NCI-H2081 treated with DMSO at 0.1 percent for 48 hours (cell line): ENCODE measurements around the gene ANXA3.
"Not testable (repeated sequence)": the region's sequence is repeated elsewhere in the genome, so short reads cannot be mapped to it uniquely, and the experiment has no call there.

Experiments
- DNase-seq: peaks from one replicate; lab custom pipeline; 2025; lab: John Stamatoyannopoulos, UW

ANXA3 gene, protein sequence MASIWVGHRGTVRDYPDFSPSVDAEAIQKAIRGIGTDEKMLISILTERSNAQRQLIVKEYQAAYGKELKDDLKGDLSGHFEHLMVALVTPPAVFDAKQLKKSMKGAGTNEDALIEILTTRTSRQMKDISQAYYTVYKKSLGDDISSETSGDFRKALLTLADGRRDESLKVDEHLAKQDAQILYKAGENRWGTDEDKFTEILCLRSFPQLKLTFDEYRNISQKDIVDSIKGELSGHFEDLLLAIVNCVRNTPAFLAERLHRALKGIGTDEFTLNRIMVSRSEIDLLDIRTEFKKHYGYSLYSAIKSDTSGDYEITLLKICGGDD

GRCh38 chr4:78551420-78552351 lies at the start of gene ANXA3:
ANXA3 (plus strand) TSS chr4:78551770; CDS start chr4:78554474, 2,704 bp downstream.
- DNase-seq = no peak

DNA sequence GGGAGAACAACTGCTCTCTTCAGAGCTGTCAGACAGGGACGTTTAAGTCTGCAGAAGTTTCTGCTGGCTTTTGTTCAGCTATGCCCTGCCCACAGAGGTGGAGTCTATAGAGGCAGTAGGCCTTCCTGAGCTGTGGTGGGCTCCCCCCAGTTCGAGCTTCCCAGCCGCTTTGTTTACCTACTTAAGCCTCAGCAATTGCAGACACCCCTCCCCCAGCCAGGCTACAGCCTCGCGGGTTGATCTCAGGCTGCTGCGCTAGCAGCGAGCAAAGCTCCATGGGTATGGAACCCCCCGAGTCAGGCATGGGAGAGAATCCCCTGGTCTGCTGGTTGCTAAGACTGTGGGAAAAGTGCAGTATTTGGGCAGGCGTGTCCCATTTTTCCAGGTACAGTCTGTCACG lies 45.3 kb upstream of the ANXA3 start:
- not testable (repeated sequence) for DNase-seq

GRCh38 chr4:78509043-78509442 lies 42.5 kb upstream of the ANXA3 start:
- DNase-seq = no peak

DNA sequence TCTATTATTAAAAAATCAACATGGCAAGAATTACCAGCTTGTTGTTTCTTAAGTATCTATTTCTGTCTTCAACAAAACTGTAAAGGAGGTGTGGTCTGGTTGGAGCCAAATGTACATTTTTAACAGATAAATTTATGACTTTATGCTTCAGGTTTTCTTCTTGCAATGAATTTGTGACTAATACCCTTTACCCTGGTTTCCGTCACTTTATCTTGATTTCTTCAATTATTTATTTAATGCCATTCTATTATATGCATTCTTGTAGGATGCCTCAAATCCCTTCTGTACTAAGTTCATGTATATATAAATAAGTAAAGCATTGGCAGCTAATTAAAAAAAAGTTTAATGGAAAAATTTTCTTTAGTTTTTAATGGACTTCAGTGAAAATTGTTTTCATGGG lies 41.5 kb upstream of the ANXA3 start:
- DNase-seq = no peak

DNA sequence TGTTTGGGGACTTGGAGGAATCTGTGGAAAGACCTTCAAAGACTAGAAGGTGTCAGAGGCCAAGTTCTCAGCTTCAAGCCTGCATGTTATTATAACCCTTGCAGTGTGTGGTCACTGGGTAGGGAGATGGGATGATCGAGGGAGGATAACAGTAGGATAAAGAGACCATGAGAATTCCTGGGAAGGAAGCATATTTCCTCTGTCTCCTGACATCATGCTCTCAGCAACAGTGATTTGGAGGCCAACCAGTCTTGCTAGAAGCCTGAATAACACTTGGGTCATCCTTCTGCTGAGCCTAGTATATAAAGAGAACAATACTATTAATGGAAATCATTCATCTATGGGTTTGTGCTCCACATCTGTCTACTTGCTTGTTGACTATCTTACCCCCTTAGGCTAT lies 40.9 kb upstream of the ANXA3 start:
- no peak for DNase-seq

GRCh38 chr4:78512357-78512920 lies 39.1 kb upstream of the ANXA3 start:
- DNase-seq = no peak

- DNase-seq = no peak
Observed at GRCh38 chr4:78513411-78513975, 38.1 kb upstream of the ANXA3 start.

DNA sequence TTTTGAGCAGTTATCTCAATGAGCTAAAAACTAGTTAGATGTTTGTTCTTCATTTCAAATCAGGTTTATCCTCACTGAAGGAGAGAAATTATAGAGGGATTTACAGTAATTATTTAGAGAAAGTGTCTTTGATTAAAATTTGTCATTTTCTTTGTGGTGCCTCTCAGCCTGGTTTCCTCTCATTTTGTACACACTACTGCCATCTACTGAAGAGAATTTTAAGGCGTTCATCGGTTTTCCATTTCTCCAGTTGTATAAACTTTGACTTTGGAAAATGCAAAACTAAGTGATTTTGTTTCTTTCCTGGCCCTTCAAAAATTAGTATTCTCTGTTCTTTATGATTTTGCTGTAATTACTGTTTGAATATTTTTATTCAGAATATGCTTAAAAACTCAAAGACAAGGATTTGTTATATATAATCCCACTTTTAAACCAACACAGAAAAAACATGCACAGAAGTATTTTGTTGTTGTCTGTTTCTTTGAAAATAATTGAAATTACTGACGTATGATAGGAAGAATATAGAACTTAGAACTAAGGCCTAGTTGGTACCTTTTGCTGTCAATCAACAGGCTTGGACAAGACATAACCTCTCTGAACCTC lies 34.4 kb upstream of the ANXA3 start:
- no peak for DNase-seq

- DNase-seq = no peak
Observed at GRCh38 chr4:78518561-78518960, 33.0 kb upstream of the ANXA3 start.

DNA sequence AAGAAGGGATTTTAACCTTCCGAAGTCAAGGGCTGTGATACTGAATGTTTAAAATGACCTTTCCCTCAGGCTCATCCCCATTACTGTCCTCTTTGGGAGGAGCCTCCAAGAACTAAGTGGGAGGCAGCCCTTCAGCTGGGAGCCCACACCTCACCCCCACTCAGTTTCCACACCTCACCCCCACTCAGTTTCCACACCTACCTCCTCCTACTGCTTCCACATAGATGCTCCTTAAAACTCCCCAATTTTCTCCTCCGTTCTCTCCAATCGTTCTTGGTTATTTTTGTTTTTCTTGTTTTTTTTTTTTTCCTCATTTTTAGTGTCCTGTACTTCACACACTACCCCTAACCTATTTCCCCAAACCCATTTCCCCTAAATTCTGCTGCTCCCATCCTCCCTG lies 31.6 kb upstream of the ANXA3 start:
- DNase-seq = no peak

- no peak for DNase-seq
Observed at GRCh38 chr4:78520808-78521226, 30.8 kb upstream of the ANXA3 start.

- DNase-seq = no peak
Observed at GRCh38 chr4:78524009-78524408, 27.6 kb upstream of the ANXA3 start.

DNA sequence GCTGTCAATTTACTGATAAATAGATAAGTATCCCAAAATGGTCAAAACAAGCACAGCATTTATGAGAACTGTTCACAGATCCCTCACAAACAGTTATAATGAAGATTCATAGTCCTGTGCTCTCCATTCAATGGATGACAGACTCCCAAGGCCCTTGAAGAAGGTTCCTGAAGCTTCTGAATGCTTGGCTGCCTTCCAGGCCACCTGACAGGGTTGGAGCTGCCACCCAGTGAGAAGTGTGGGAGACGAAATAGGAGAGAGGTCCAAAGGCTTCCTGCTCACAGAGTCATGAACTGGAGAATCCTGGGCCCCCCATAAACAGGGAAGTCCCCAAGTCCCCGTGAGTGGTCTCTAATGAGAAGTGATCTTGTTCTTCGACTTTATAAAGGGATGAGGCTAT lies 26.0 kb upstream of the ANXA3 start:
- no peak for DNase-seq

DNA sequence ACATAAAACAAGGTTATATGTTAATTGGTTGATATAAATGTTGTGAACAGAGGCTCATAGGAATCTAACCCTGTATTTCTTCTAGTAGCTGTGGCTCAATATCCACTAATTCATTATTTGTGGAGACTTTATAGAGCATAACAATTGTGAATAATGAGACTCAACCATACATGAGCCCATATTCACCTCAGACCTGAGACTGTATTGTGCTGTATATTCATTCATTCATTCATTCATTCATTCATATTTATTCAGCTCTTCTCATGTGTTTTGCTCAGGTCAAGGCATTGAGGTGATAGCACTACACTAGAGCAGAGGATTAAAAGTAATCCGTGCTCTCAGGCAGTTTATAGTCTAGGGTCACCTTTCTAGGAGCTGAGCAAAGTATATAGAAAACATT lies 24.5 kb upstream of the ANXA3 start:
- no peak for DNase-seq

GRCh38 chr4:78527555-78527954 lies 24.0 kb upstream of the ANXA3 start:
- DNase-seq = no peak

DNA sequence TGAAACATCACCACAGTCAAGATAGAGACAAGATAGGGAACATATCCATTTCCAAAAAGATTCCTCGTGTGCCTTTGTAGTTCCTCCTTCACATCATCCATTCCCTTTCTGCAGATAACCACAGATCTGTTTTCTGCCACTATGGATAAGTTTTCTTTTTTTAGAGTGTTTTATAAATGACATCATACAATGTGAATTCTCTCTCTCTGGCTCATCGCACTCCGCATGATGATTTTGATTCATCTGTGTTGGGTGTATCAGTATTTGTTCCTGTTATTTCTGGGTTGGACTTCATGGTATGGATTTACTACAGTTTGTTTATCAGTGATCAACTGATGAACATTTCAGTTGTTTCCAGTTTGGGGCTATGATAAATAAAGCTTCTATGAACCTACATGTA lies 23.2 kb upstream of the ANXA3 start:
- no peak for DNase-seq

GRCh38 chr4:78529569-78530209 lies 21.9 kb upstream of the ANXA3 start:
- no peak for DNase-seq

DNA sequence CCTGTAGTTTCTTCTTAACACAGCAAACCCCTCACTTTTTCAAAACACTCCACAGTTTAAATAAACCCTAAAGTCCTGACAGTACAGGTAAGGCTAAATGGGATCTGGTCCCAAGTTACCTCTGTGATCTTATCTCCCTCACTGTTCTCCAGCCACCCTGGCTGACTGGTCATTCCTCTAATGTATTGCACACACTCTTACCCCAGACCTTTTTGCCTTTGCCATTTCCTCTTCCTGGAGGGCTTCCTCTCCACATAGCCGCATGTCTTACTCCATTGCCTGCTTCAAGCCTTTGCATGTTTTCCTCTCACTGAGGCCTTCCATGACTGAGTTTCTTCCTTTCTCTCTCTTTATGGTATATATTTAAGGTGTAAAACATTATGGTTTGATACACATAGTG lies 19.5 kb upstream of the ANXA3 start:
- DNase-seq = no peak

DNA sequence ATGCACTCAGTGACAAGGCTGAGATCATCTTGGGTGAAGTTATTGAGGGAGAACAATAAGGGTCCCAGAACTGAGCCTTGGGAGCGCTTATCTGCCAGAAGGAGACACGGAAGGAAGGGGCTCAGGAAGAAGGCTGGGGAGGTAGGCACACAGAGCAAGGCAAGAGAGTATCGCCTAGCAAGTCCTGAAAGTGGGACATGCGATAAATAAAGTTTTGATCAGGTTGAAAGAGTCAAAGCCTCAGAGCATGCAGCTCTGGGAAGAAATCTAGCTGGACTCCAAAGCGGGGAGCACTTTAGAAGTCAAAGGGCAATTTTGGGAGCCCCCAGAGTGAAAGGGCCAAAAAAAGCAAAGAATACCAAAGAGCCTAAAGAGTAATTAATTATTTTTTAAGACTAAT lies 17.7 kb upstream of the ANXA3 start:
- DNase-seq = no peak

GRCh38 chr4:78534286-78534955 lies 17.1 kb upstream of the ANXA3 start:
- DNase-seq = no peak

DNA sequence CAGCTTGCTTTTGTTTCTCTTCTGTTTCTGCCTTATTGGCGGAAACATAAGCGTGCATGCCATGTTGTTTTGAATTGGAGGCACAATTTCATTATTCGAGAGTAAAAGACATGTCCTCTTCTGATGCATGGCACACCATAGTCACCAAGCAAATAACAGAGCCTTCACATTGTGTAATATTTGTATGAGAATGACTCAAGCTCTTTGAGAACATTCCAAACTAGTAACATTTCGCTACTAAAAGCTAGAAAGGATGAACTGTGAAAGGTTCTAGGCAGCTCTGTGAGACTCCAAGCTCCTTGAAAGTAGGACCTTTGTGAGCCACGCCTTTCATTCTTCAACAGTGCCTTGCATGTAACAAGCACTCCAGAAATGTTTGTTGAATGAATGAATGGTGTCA lies 9.2 kb upstream of the ANXA3 start:
- DNase-seq = no peak
